GM19324 (cell line): ENCODE measurements around the gene PPP1R16B.

Experiments used
- ATAC-seq: cut with Tn5 transposase; IDR thresholded peaks from one replicate; pipeline ENCODE4 v1.9.1; 2021; ENCODE audit warnings: mild to moderate bottlenecking, moderate library complexity; ENCODE audit not compliant: unreplicated experiment, low FRiP score

PPP1R16B gene

GRCh38 chr20:38825571-38825900 is 20.0 kb downstream of the PPP1R16B start:
- no peak for ATAC-seq

GRCh38 chr20:38825901-38826625 is 20.6 kb downstream of the PPP1R16B start:
- ATAC-seq, result no peak

GRCh38 chr20:38827770-38828281 is 22.3 kb downstream of the PPP1R16B start:
- no peak for ATAC-seq

GRCh38 chr20:38828514-38829295 is 23.2 kb downstream of the PPP1R16B start:
- no peak for ATAC-seq

- ATAC-seq, result no peak
Measured at GRCh38 chr20:38829296-38829875, 23.9 kb downstream of the PPP1R16B start.

- no peak for ATAC-seq
Measured at GRCh38 chr20:38830356-38830755, 24.9 kb downstream of the PPP1R16B start.

GRCh38 chr20:38831049-38831691 is 25.7 kb downstream of the PPP1R16B start:
- ATAC-seq, result no peak

- ATAC-seq, result no peak
Measured at GRCh38 chr20:38831995-38832620, 26.6 kb downstream of the PPP1R16B start.

- ATAC-seq, result no peak
Measured at GRCh38 chr20:38833154-38833856, 27.8 kb downstream of the PPP1R16B start.

GRCh38 chr20:38833857-38834164 is 28.3 kb downstream of the PPP1R16B start:
- ATAC-seq, result no peak

GRCh38 chr20:38834868-38835267 is 29.4 kb downstream of the PPP1R16B start:
- ATAC-seq, result no peak

GRCh38 chr20:38835792-38836191 is 30.3 kb downstream of the PPP1R16B start:
- no peak for ATAC-seq

GRCh38 chr20:38836991-38837390 is 31.5 kb downstream of the PPP1R16B start:
- ATAC-seq, result no peak

GRCh38 chr20:38838326-38838725 is 32.8 kb downstream of the PPP1R16B start:
- ATAC-seq, result no peak

GRCh38 chr20:38839563-38839962 is 34.1 kb downstream of the PPP1R16B start:
- ATAC-seq, result no peak

- ATAC-seq, result no peak
Measured at GRCh38 chr20:38840053-38840893, 34.8 kb downstream of the PPP1R16B start.

GRCh38 chr20:38840894-38841470 is 35.5 kb downstream of the PPP1R16B start:
- no peak for ATAC-seq

GRCh38 chr20:38841570-38841969 is 36.1 kb downstream of the PPP1R16B start:
- no peak for ATAC-seq

GRCh38 chr20:38842026-38842425 is 36.5 kb downstream of the PPP1R16B start:
- ATAC-seq, result peak; percentile 43
